Osteoblast (primary cell): ENCODE results near the gene CHRNG. TPM values are rescaled to one million over a fixed set of nuclear protein-coding genes. Genes with fewer than 3 reads are reported as not detected.

Source experiments
- DNase-seq: peaks from one replicate; pipeline ENCODE4 v3.0.0; 2011; ENCODE audit warnings: low spot score, mixed read lengths; ENCODE audit not compliant: insufficient read length; ENCODE audit errors: missing footprints
- H2AFZ ChIP-seq: 2 replicates; pipeline ENCODE4 v1.6.0; 2011; ENCODE audit warnings: mild to moderate bottlenecking, low read length
- H3K27ac ChIP-seq: 2 replicates; pipeline ENCODE4 v1.5.1; 2011; ENCODE audit warnings: mild to moderate bottlenecking, low read depth, low read length, moderate library complexity
- H3K27me3 ChIP-seq: 2 replicates; pipeline ENCODE4 v1.6.0; 2012; ENCODE audit warnings: mild to moderate bottlenecking, control low read depth, inconsistent platforms, low read length, moderate library complexity; ENCODE audit not compliant: insufficient read depth
- H3K36me3 ChIP-seq: 2 replicates; pipeline ENCODE4 v1.5.1; 2011; ENCODE audit warnings: mild to moderate bottlenecking, low read length, control low read depth, moderate library complexity; ENCODE audit not compliant: insufficient read depth
- H3K4me1 ChIP-seq: 2 replicates; pipeline ENCODE4 v1.5.1; 2011; ENCODE audit warnings: mild to moderate bottlenecking, low read length, control low read depth, moderate library complexity; ENCODE audit not compliant: insufficient read depth
- H3K4me2 ChIP-seq: 2 replicates; pipeline ENCODE4 v1.6.0; 2011; ENCODE audit warnings: mild to moderate bottlenecking, low read length; ENCODE audit not compliant: insufficient read depth
- H3K4me3 ChIP-seq: fragments of 200-600 bp; sonication (generic); 3 replicates; pipeline ENCODE4 v1.5.1; 2012; ENCODE audit warnings: mild to moderate bottlenecking, low read length, inconsistent platforms; ENCODE audit not compliant: insufficient read depth
- H3K79me2 ChIP-seq: 2 replicates; pipeline ENCODE4 v1.6.0; 2012; ENCODE audit warnings: mild to moderate bottlenecking, low read length, control low read depth, inconsistent platforms; ENCODE audit not compliant: insufficient read depth
- H3K9me3 ChIP-seq: 2 replicates; pipeline ENCODE4 v1.5.1; 2011; ENCODE audit warnings: low read depth, low read length, control low read depth
- H4K20me1 ChIP-seq: 2 replicates; pipeline ENCODE4 v1.6.0; 2012; ENCODE audit warnings: mild to moderate bottlenecking, low read length, control low read depth; ENCODE audit not compliant: insufficient read depth
- CTCF ChIP-seq: IDR thresholded peaks from 2 replicates; pipeline ENCODE4 v1.5.1; 2011; ENCODE audit warnings: mild to moderate bottlenecking, low read depth, low read length, moderate library complexity; ENCODE audit errors: extremely low read depth
- total RNA-seq: library from RNA; depleted of rRNA; stranded (reverse); fragments of >200 nt; gene quantifications from 2 replicates; pipeline ENCODE4 v1.2.3, GENCODE V29; 2012

The CHRNG gene
- total RNA-seq, 1 donor = not detected

- H3K79me2 ChIP-seq = no peaks in the 10 kb centered on the region
- no peak for TF ChIP-seq CTCF
- H3K27me3 ChIP-seq = peaks cover 35% of the 10 kb centered on the region
- no peak within 1 kb of the TSS for H3K4me2 ChIP-seq
- H2AFZ ChIP-seq = no peak within 1 kb of the TSS
- no peaks in the 10 kb centered on the region for H3K4me1 ChIP-seq
- peaks cover 4% of the 10 kb centered on the region for H4K20me1 ChIP-seq
- H3K9me3 ChIP-seq = no peaks in the 10 kb centered on the region
- no peak within 1 kb of the TSS for H3K27ac ChIP-seq
- peak; percentile 96 for DNase-seq
- H3K4me3 ChIP-seq = no peak within 1 kb of the TSS
- no peaks in the 10 kb centered on the region for H3K36me3 ChIP-seq
Observed at GRCh38 chr2:232525791-232526371, 13.6 kb upstream of the CHRNG start, which contains the start of gene CHRND. TSS of gene CHRND (plus strand) at chr2:232526160. CDS start at chr2:232526216, 56 bp downstream.

GRCh38 chr2:232526372-232526941 lies 13.0 kb upstream of the CHRNG start:
- Histone ChIP-seq H3K9me3 (no peaks in the 10 kb centered on the region), H3K27ac (no peak overlapping the region), H3K4me2 (no peak overlapping the region), H3K4me3 (no peak overlapping the region), H3K27me3 (peaks cover 30% of the 10 kb centered on the region), H4K20me1 (peaks cover 2% of the 10 kb centered on the region), H3K79me2 (no peaks in the 10 kb centered on the region), H3K4me1 (no peaks in the 10 kb centered on the region), H2AFZ (no peak overlapping the region), H3K36me3 (no peaks in the 10 kb centered on the region)
- TF ChIP-seq CTCF = no peak
- DNase-seq = no peak

GRCh38 chr2:232527905-232528470 lies 11.5 kb upstream of the CHRNG start:
- Histone ChIP-seq H3K27me3 (peaks cover 16% of the 10 kb centered on the region), H4K20me1 (no peaks in the 10 kb centered on the region), H3K9me3 (no peaks in the 10 kb centered on the region), H3K4me2 (no peak overlapping the region), H2AFZ (no peak overlapping the region), H3K4me3 (no peak overlapping the region), H3K79me2 (no peaks in the 10 kb centered on the region), H3K4me1 (no peaks in the 10 kb centered on the region), H3K27ac (no peak overlapping the region), H3K36me3 (no peaks in the 10 kb centered on the region)
- DNase-seq = no peak
- TF ChIP-seq CTCF = no peak

GRCh38 chr2:232528746-232529460 lies 10.6 kb upstream of the CHRNG start:
- H3K4me2 ChIP-seq = no peak overlapping the region
- H3K79me2 ChIP-seq = no peaks in the 10 kb centered on the region
- no peak overlapping the region for H2AFZ ChIP-seq
- H3K27ac ChIP-seq = no peak overlapping the region
- H4K20me1 ChIP-seq = no peaks in the 10 kb centered on the region
- peaks cover 7% of the 10 kb centered on the region for H3K27me3 ChIP-seq
- no peaks in the 10 kb centered on the region for H3K36me3 ChIP-seq
- H3K9me3 ChIP-seq = no peaks in the 10 kb centered on the region
- no peak for DNase-seq
- TF ChIP-seq CTCF = no peak
- H3K4me1 ChIP-seq = no peaks in the 10 kb centered on the region
- no peak overlapping the region for H3K4me3 ChIP-seq
